MCF 10A (cell line): ENCODE data around the gene TSSK2. TPM values are rescaled to one million over a fixed set of nuclear protein-coding genes. Genes with fewer than 3 reads are reported as not detected.

ENCODE experiments used
- BruUV-seq: library from RNA; stranded (reverse); fragments of 400-500 nt; replicated peaks from 2 replicates; lab custom pipeline; 2021; lab: Mats Ljungman, UMichigan
- CTCF ChIA-PET: fragments of 300-600 bp; sonication (Branson Sonifier 250); formaldehyde crosslinking; extraction: SDS; loops from one replicate; lab custom pipeline; 2021; ENCODE audit warnings: antibody characterized with exemption, inconsistent platforms; lab: Yijun Ruan, JAX
- POLR2A ChIA-PET: fragments of 300-600, 350-650 bp; sonication (Branson Sonifier 250); formaldehyde crosslinking; extraction: SDS; loops from one replicate; lab custom pipeline; 2020; ENCODE audit warnings: antibody characterized with exemption, inconsistent platforms; lab: Yijun Ruan, JAX
- DNase-seq: peaks from one replicate; pipeline ENCODE4 v3.0.0-alpha.2; 2018; ENCODE audit not compliant: unreplicated experiment
- H3K27ac Mint-ChIP-seq: one replicate; pipeline ENCODE4 v1.8.0; 2022; ENCODE audit warnings: mild to moderate bottlenecking, low read depth, mixed read lengths; ENCODE audit not compliant: unreplicated experiment
- H3K27me3 Mint-ChIP-seq: one replicate; pipeline ENCODE4 v1.8.0; 2022; ENCODE audit warnings: mixed read lengths; ENCODE audit not compliant: insufficient read depth, unreplicated experiment
- H3K36me3 Mint-ChIP-seq: one replicate; pipeline ENCODE4 v1.8.0; 2022; ENCODE audit warnings: mild to moderate bottlenecking, moderate library complexity, mixed read lengths; ENCODE audit not compliant: insufficient read depth, unreplicated experiment
- H3K4me1 Mint-ChIP-seq: one replicate; pipeline ENCODE4 v1.8.0; 2022; ENCODE audit warnings: mixed read lengths; ENCODE audit not compliant: insufficient read depth, unreplicated experiment
- H3K4me3 Mint-ChIP-seq: one replicate; pipeline ENCODE4 v1.8.0; 2022; ENCODE audit warnings: mild to moderate bottlenecking, moderate library complexity, mixed read lengths; ENCODE audit not compliant: unreplicated experiment
- H3K9me3 Mint-ChIP-seq: one replicate; pipeline ENCODE4 v1.8.0; 2022; ENCODE audit warnings: mixed read lengths; ENCODE audit not compliant: unreplicated experiment
- intact Hi-C: fragments of 100-400 bp; cut with micrococcal nuclease; formaldehyde crosslinking; loops from 2 replicates; pipeline ENCODE4 v1.14.1; 2022
- total RNA-seq: library from RNA; stranded (reverse); gene quantifications from 2 replicates; pipeline ENCODE4 v1.2.3, GENCODE V29; 2022
- TF ChIP-seq, protein P1 (sequence below): fragments of 200-600 bp; IDR thresholded peaks from one replicate; pipeline ENCODE4 v1.8.0; 2022; ENCODE audit warnings: antibody characterized with exemption, mild to moderate bottlenecking; ENCODE audit not compliant: unreplicated experiment

The TSSK2 gene
- total RNA-seq, 1 experiment from 2014 or later = not detected

- BruUV-seq = no TSS peak
- peaks cover 12% of the 10 kb centered on the region for H3K4me1 Mint-ChIP-seq
- no peak overlapping the region for H3K27ac Mint-ChIP-seq
- intact Hi-C loops = no loop called here
- CTCF ChIA-PET = interaction anchor here (0.5 kb wide), 1 partner anchor 401 kb away, joined by 3 read pairs; no protein-coding TSS in a partner anchor
- no peak for DNase-seq
- H3K4me3 Mint-ChIP-seq = no peak overlapping the region
- H3K36me3 Mint-ChIP-seq = peaks cover 10% of the 10 kb centered on the region
- POLR2A ChIA-PET = no interaction called here
- no peaks in the 10 kb centered on the region for H3K27me3 Mint-ChIP-seq
- no peaks in the 10 kb centered on the region for H3K9me3 Mint-ChIP-seq
- TF ChIP-seq, protein P1, sequence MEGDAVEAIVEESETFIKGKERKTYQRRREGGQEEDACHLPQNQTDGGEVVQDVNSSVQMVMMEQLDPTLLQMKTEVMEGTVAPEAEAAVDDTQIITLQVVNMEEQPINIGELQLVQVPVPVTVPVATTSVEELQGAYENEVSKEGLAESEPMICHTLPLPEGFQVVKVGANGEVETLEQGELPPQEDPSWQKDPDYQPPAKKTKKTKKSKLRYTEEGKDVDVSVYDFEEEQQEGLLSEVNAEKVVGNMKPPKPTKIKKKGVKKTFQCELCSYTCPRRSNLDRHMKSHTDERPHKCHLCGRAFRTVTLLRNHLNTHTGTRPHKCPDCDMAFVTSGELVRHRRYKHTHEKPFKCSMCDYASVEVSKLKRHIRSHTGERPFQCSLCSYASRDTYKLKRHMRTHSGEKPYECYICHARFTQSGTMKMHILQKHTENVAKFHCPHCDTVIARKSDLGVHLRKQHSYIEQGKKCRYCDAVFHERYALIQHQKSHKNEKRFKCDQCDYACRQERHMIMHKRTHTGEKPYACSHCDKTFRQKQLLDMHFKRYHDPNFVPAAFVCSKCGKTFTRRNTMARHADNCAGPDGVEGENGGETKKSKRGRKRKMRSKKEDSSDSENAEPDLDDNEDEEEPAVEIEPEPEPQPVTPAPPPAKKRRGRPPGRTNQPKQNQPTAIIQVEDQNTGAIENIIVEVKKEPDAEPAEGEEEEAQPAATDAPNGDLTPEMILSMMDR = no peak
Observed at GRCh38 chr22:19128009-19128401, 3.1 kb upstream of the TSSK2 start.

GRCh38 chr22:19128946-19129727 lies 2.0 kb upstream of the TSSK2 start:
- Mint-ChIP-seq H3K4me3 (no peak overlapping the region), H3K36me3 (peaks cover 21% of the 10 kb centered on the region), H3K9me3 (no peaks in the 10 kb centered on the region), H3K4me1 (peaks cover 11% of the 10 kb centered on the region), H3K27me3 (no peaks in the 10 kb centered on the region), H3K27ac (no peak overlapping the region)
- BruUV-seq = no TSS peak
- DNase-seq = no peak
- intact Hi-C loops = no loop called here
- ChIA-PET POLR2A (interaction anchor here (0.6 to 2.5 kb wide), 4 partner anchors 8 to 58 kb away, joined by 3 to 18 read pairs (median 6); partner anchors contain the start of genes DGCR2 and ESS2), CTCF (interaction anchor here (0.6 to 1.1 kb wide), 4 partner anchors 15 to 512 kb away, joined by 3 to 7 read pairs (median 4); partner anchors contain the start of gene ESS2)
- TF ChIP-seq, protein P1 = no peak

- no peaks in the 10 kb centered on the region for H3K27me3 Mint-ChIP-seq
- no peak overlapping the region for H3K27ac Mint-ChIP-seq
- ChIA-PET CTCF (interaction anchor here (0.6 to 1.1 kb wide), 4 partner anchors 14 to 972 kb away, joined by 3 to 7 read pairs (median 4); partner anchors contain the start of gene ESS2), POLR2A (interaction anchor here (0.7 to 2.5 kb wide), 5 partner anchors 8 to 57 kb away, joined by 3 to 18 read pairs (median 4); partner anchors contain the start of genes DGCR2 and ESS2)
- DNase-seq = peak; percentile 50
- TF ChIP-seq, protein P1 = no peak
- H3K4me1 Mint-ChIP-seq = peaks cover 11% of the 10 kb centered on the region
- intact Hi-C loops = no loop called here
- H3K4me3 Mint-ChIP-seq = no peak overlapping the region
- peaks cover 21% of the 10 kb centered on the region for H3K36me3 Mint-ChIP-seq
- BruUV-seq = no TSS peak
- no peaks in the 10 kb centered on the region for H3K9me3 Mint-ChIP-seq
Observed at GRCh38 chr22:19129871-19130270, 1.2 kb upstream of the TSSK2 start.

DNA sequence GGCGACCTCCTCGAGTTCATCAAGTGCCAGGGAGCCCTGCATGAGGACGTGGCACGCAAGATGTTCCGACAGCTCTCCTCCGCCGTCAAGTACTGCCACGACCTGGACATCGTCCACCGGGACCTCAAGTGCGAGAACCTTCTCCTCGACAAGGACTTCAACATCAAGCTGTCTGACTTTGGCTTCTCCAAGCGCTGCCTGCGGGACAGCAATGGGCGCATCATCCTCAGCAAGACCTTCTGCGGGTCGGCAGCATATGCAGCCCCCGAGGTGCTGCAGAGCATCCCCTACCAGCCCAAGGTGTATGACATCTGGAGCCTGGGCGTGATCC lies 542 bp downstream of the TSSK2 start:
- TF ChIP-seq, protein P1 = no peak
- no peak for DNase-seq
- H3K4me3 Mint-ChIP-seq = no peak overlapping the region
- CTCF ChIA-PET = interaction anchor here (1.4 kb wide), 1 partner anchor 13 kb away, joined by 6 read pairs; the partner anchor contains the start of gene ESS2
- POLR2A ChIA-PET = interaction anchor here (2.2 kb wide), 1 partner anchor 10 kb away, joined by 10 read pairs; the partner anchor contains the start of gene DGCR2
- BruUV-seq = no TSS peak
- H3K27ac Mint-ChIP-seq = no peak overlapping the region
- peaks cover 11% of the 10 kb centered on the region for H3K4me1 Mint-ChIP-seq
- no peaks in the 10 kb centered on the region for H3K9me3 Mint-ChIP-seq
- intact Hi-C loops = no loop called here
- no peaks in the 10 kb centered on the region for H3K27me3 Mint-ChIP-seq
- peaks cover 30% of the 10 kb centered on the region for H3K36me3 Mint-ChIP-seq
